ENCODE measurements around the gene QSOX2. TPM values are rescaled to one million over a fixed set of nuclear protein-coding genes. Genes with fewer than 3 reads are reported as not detected.

Gene QSOX2
- total RNA-seq, 1 experiment from 2014 or later: 9.9 TPM

- H2AFZ ChIP-seq (ENCODE audit: low read length): no peak overlapping the region
- ATAC-seq: no peak
Observed at GRCh38 chr9:136160381-136160841, 85.2 kb downstream of the QSOX2 start.

GRCh38 chr9:136159851-136160250, 85.8 kb downstream of the QSOX2 start:
- ChIA-PET POLR2A (ENCODE audit: unreplicated experiment) (no interaction called here), CTCF (no interaction called here)
- intact Hi-C loops (cut with micrococcal nuclease): no loop called here
- BruUV-seq (replicated peaks): no TSS peak
- Histone ChIP-seq H3K4me1 (ENCODE audit: insufficient read depth, low read length) (no peaks in the 10 kb centered on the region), H3K27me3 (ENCODE audit: low read length) (no peaks in the 10 kb centered on the region), H3K79me2 (ENCODE audit: low read length) (no peaks in the 10 kb centered on the region), H3K4me2 (ENCODE audit: low read length) (no peak overlapping the region), H3K36me3 (ENCODE audit: low read depth, low read length) (no peaks in the 10 kb centered on the region), H3K9ac (ENCODE audit: low read length) (no peak overlapping the region), H3K9me2 (replicated peaks; ENCODE audit: low read length) (no peaks in the 10 kb centered on the region), H3F3A (ENCODE audit: low read length, unreplicated experiment) (no peaks in the 10 kb centered on the region), H3K4me3 (ENCODE audit: low read length) (no peak overlapping the region), H4K20me1 (ENCODE audit: low read length) (no peaks in the 10 kb centered on the region), H3K9me3 (ENCODE audit: low read length) (no peaks in the 10 kb centered on the region), H2AFZ (ENCODE audit: low read length) (no peak overlapping the region), H3K27ac (ENCODE audit: low read length) (no peak overlapping the region)
- ATAC-seq (no peak), DNase-seq (no peak)
- TF ChIP-seq EZH2phosphoT487 (IDR thresholded peaks at IDR 0.05; ENCODE audit: borderline replicate concordance, low read length): no peak
- TF ChIP-seq EZH2 (IDR thresholded peaks at IDR 0.05; ENCODE audit: low read length, unreplicated experiment): no peak
- TF ChIP-seq CTCF (conservative IDR thresholded peaks at IDR 0.05; ENCODE audit: low read depth, low read length): no peak

More at GRCh38 chr9:136160381-136160841, 85.2 kb downstream of the QSOX2 start:
- Histone ChIP-seq H3K9ac (ENCODE audit: low read length) (no peak overlapping the region), H3K9me2 (replicated peaks; ENCODE audit: low read length) (no peaks in the 10 kb centered on the region), H4K20me1 (ENCODE audit: low read length) (no peaks in the 10 kb centered on the region), H3K27ac (ENCODE audit: low read length) (no peak overlapping the region), H3K4me2 (ENCODE audit: low read length) (no peak overlapping the region), H3K36me3 (ENCODE audit: low read depth, low read length) (no peaks in the 10 kb centered on the region), H3K79me2 (ENCODE audit: low read length) (no peaks in the 10 kb centered on the region), H3K4me3 (ENCODE audit: low read length) (no peak overlapping the region), H3K4me1 (ENCODE audit: insufficient read depth, low read length) (no peaks in the 10 kb centered on the region), H3K9me3 (ENCODE audit: low read length) (no peaks in the 10 kb centered on the region), H3F3A (ENCODE audit: low read length, unreplicated experiment) (no peaks in the 10 kb centered on the region), H3K27me3 (ENCODE audit: low read length) (no peaks in the 10 kb centered on the region)
- intact Hi-C loops (cut with micrococcal nuclease): no loop called here
- TF ChIP-seq EZH2phosphoT487 (IDR thresholded peaks at IDR 0.05; ENCODE audit: borderline replicate concordance, low read length): no peak
- no peak for TF ChIP-seq EZH2 (IDR thresholded peaks at IDR 0.05; ENCODE audit: low read length, unreplicated experiment)
- no peak for TF ChIP-seq CTCF (conservative IDR thresholded peaks at IDR 0.05; ENCODE audit: low read depth, low read length)
- ChIA-PET CTCF (no interaction called here), POLR2A (ENCODE audit: unreplicated experiment) (no interaction called here)
- no peak for DNase-seq
- BruUV-seq (replicated peaks): no TSS peak

- CTCF ChIA-PET: no interaction called here
- TF ChIP-seq CTCF (conservative IDR thresholded peaks at IDR 0.05; ENCODE audit: low read depth, low read length) (no peak), EZH2phosphoT487 (IDR thresholded peaks at IDR 0.05; ENCODE audit: borderline replicate concordance, low read length) (no peak), EZH2 (IDR thresholded peaks at IDR 0.05; ENCODE audit: low read length, unreplicated experiment) (no peak)
- intact Hi-C loops (cut with micrococcal nuclease): no loop called here
- POLR2A ChIA-PET (ENCODE audit: unreplicated experiment): no interaction called here
- no peak for DNase-seq
- no peaks in the 10 kb centered on the region for H3K36me3 ChIP-seq (ENCODE audit: low read depth, low read length)
- no peak overlapping the region for H3K4me3 ChIP-seq (ENCODE audit: low read length)
- H2AFZ ChIP-seq (ENCODE audit: low read length): no peak overlapping the region
- no peaks in the 10 kb centered on the region for H4K20me1 ChIP-seq (ENCODE audit: low read length)
- H3K9ac ChIP-seq (ENCODE audit: low read length): no peak overlapping the region
- no TSS peak for BruUV-seq (replicated peaks)
- H3K4me2 ChIP-seq (ENCODE audit: low read length): no peak overlapping the region
- no peaks in the 10 kb centered on the region for H3K4me1 ChIP-seq (ENCODE audit: insufficient read depth, low read length)
- ATAC-seq: no peak
- no peaks in the 10 kb centered on the region for H3K79me2 ChIP-seq (ENCODE audit: low read length)
- H3K9me3 ChIP-seq (ENCODE audit: low read length): no peaks in the 10 kb centered on the region
- H3F3A ChIP-seq (ENCODE audit: low read length, unreplicated experiment): no peaks in the 10 kb centered on the region
- H3K9me2 ChIP-seq (replicated peaks; ENCODE audit: low read length): no peaks in the 10 kb centered on the region
- no peak overlapping the region for H3K27ac ChIP-seq (ENCODE audit: low read length)
- H3K27me3 ChIP-seq (ENCODE audit: low read length): no peaks in the 10 kb centered on the region
Observed at GRCh38 chr9:136157477-136158265, 87.9 kb downstream of the QSOX2 start.

Data from PC-3 (cell line).